ENCODE measurements around the gene NKAIN2. TPM values are rescaled to one million over a fixed set of nuclear protein-coding genes. Genes with fewer than 3 reads are reported as not detected.

Gene NKAIN2
- total and polyA plus RNA-seq, 2 donors (not counting 3 experiments of a cell fraction or from before 2014, with no cell fraction given), result 0.03 TPM; not detected in 1

GRCh38 chr6:123869334-123869733 lies 65.7 kb downstream of the NKAIN2 start:
- Histone ChIP-seq H3K9me1 (replicated peaks; ENCODE audit: control insufficient read depth, extremely low read depth, insufficient read depth, low read length) (no peaks in the 10 kb centered on the region), H3K36me3 (ENCODE audit: control insufficient read depth in 2 of 2, extremely low read depth in 1 of 2, insufficient read depth in 2 of 2, low read length in 2 of 2) (no peaks in the 10 kb centered on the region), H3K27ac (ENCODE audit: insufficient read depth, low read depth, low read length) (no peak overlapping the region), H3K4me2 (ENCODE audit: insufficient read depth, low read length) (no peak overlapping the region), H3K27me3 (ENCODE audit: control insufficient read depth in 2 of 2, insufficient read depth in 2 of 2, low read length in 2 of 2) (no peaks in the 10 kb centered on the region), H3K79me2 (ENCODE audit: control insufficient read depth, insufficient read depth, low read length) (no peaks in the 10 kb centered on the region), H4K20me1 (replicated peaks; ENCODE audit: control insufficient read depth, extremely low read depth, insufficient read depth, low read length) (no peaks in the 10 kb centered on the region), H3K4me1 (ENCODE audit: control insufficient read depth, extremely low read depth, insufficient read depth, low read length) (no peaks in the 10 kb centered on the region), H3K9ac (replicated peaks; ENCODE audit: extremely low read depth, insufficient read depth, low read length) (no peak overlapping the region), H2AFZ (ENCODE audit: low read depth, low read length) (no peak overlapping the region), H3K4me3 (replicated peaks in 1 of 3; ENCODE audit: insufficient read depth in 1 of 3, low read depth in 1 of 3, low read length in 3 of 3) (no peak overlapping the region), H3K9me3 (replicated peaks; ENCODE audit: control insufficient read depth, insufficient read depth, low read length) (no peaks in the 10 kb centered on the region)
- FAIRE-seq, result no peak
- ChIA-PET CTCF (interaction anchor here (1.2 kb wide), 1 partner anchor 154 kb away, joined by 3 read pairs; no protein-coding TSS in a partner anchor), POLR2A (no interaction called here)
- no peak for DNase-seq (ENCODE audit: low read depth, low spot score)
- dilution Hi-C loops (cut with MboI; ENCODE audit: extremely low pct_ligation_motif_present, low sequenced_read_pairs), result no loop called here
- TF ChIP-seq MYC (IDR thresholded peaks at IDR 0.05; ENCODE audit: low read depth, low read length) (no peak), FOS (IDR thresholded peaks at IDR 0.05; ENCODE audit: borderline replicate concordance, insufficient read depth, low read length) (no peak), CTCF (IDR thresholded peaks at IDR 0.05; ENCODE audit: extremely low read depth in 1 of 2, insufficient read depth in 1 of 2, low read depth in 1 of 2, low read length in 2 of 2) (no peak), POLR2AphosphoS5 (IDR thresholded peaks at IDR 0.05; ENCODE audit: insufficient read depth, low read depth, low read length) (no peak), MAX (IDR thresholded peaks at IDR 0.05; ENCODE audit: insufficient read depth, insufficient read length) (no peak), JUN (IDR thresholded peaks at IDR 0.05; ENCODE audit: borderline replicate concordance, insufficient read depth, insufficient read length, low read depth) (no peak), POLR2A (IDR thresholded peaks at IDR 0.05; ENCODE audit: low read depth, low read length) (no peak), GATA2 (IDR thresholded peaks at IDR 0.05; ENCODE audit: insufficient read depth, insufficient read length, low read depth, low read length) (no peak), EZH2 (IDR thresholded peaks at IDR 0.05; ENCODE audit: borderline replicate concordance, low read depth, low read length, severe bottlenecking) (no peak)
- intact Hi-C loops (cut with micrococcal nuclease), result no loop called here
- BruUV-seq (replicated peaks), result no TSS peak
